ENCODE results near the gene HGD. TPM values are rescaled to one million over a fixed set of nuclear protein-coding genes. Genes with fewer than 3 reads are reported as not detected.
A peak's percentile ranks its signal among the peaks of the same experiment; 100 is the strongest.
"Not testable (repeated sequence)": the region's sequence is repeated elsewhere in the genome, so short reads cannot be mapped to it uniquely, and the experiment has no call there.

The HGD gene
- total RNA-seq, 1 donor from 2014 or later: 19.2 TPM

DNA sequence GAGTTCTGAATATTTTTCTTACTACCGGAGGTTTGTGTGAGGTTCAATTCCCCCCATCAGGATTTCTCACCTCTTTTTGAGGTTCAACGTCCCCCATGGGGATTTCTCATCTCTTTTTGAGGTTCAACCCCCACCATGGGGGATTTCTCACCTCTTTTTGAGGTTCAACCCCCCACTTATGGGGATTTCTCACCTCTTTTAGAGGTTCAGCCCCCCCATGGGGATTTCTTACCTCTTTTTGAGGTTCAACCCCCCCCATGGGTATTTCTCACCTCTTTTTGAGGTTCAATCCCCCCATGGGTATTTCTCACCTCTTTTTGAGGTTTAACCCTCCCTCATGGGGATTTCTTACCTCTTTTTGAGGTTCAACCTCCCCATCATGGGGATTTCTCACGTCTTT lies 59.6 kb downstream of the HGD start:
- TF ChIP-seq, protein P1, sequence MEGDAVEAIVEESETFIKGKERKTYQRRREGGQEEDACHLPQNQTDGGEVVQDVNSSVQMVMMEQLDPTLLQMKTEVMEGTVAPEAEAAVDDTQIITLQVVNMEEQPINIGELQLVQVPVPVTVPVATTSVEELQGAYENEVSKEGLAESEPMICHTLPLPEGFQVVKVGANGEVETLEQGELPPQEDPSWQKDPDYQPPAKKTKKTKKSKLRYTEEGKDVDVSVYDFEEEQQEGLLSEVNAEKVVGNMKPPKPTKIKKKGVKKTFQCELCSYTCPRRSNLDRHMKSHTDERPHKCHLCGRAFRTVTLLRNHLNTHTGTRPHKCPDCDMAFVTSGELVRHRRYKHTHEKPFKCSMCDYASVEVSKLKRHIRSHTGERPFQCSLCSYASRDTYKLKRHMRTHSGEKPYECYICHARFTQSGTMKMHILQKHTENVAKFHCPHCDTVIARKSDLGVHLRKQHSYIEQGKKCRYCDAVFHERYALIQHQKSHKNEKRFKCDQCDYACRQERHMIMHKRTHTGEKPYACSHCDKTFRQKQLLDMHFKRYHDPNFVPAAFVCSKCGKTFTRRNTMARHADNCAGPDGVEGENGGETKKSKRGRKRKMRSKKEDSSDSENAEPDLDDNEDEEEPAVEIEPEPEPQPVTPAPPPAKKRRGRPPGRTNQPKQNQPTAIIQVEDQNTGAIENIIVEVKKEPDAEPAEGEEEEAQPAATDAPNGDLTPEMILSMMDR (IDR thresholded peaks at IDR 0.05): no peak
- intact Hi-C loops (cut with DNase I): no loop called here

DNA sequence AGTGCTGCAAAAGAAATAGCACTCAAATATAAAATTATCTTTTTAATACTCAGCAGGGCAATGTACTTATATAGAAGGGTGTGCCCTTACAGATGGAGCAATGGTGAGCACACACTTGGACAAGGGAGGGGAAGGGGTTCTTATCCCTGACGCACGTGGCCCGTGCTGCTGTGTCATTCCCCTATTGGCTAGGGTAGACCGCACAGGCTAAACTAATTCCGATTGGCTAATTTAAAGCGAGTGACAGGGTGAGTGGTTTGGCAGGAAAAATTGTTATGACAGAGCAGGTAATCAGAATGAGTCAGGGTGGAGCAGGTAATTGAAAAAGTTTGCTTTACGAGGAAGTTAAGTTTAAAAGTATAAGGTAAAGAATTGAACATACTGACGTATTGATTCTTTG lies 65.3 kb downstream of the HGD start:
- H3K36me3 ChIP-seq; intact Hi-C loops (cut with DNase I); H3K4me3 ChIP-seq; H3K27me3 ChIP-seq; DNase-seq (ENCODE audit: low spot score in 2 of 2); H3K27ac ChIP-seq; H3K9me3 ChIP-seq; H3K4me1 ChIP-seq: not testable (repeated sequence)

More for the DNA sequence above, 59.6 kb downstream of the HGD start:
- no peaks in the 10 kb centered on the region for H3K4me1 ChIP-seq
- no peaks in the 10 kb centered on the region for H3K36me3 ChIP-seq
- no peak for DNase-seq (ENCODE audit: low spot score in 2 of 2)
- no peak overlapping the region for H3K27ac ChIP-seq
- H3K27me3 ChIP-seq: no peaks in the 10 kb centered on the region
- H3K9me3 ChIP-seq: peaks cover 0 to 7% of the 10 kb centered on the region in 2 donors
- H3K4me3 ChIP-seq: no peak overlapping the region

DNA sequence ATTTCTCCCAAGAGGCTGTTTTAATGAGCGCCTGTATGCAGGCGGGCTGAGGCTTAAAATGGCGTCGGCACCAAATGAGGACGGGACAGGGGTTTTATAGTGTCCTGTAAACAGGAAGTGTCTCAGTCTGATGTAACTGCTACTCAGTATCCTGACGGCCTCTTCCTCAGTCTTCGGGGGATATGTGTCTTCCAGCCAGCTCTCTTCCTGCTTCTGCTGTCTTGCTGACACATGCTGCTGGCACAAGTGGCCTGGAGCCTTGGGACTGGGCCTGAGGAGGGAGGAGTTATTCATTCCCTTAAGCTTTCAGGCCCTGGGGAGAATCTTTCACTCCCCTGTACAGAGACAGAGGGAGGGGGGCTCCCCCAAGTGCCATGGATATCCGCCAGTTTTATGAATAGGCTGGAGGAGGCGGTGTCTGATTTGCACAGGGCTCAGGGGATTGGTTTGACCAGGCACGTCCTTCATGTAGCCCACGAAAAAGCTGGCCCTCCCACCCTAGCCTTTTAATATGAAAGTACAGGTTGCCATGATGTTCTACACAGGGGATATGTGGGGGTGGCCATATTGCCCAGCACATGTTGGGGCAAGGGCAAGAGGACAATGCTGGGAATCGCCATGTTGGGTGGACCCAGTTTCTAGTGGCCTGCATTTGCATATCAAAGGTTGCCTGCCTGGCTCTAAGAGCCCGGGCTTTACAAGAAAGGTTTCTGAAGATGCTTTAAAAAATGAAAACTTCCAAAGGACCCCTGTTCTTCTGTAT lies 66.0 kb downstream of the HGD start:
- H3K27me3 ChIP-seq: no peaks in the 10 kb centered on the region
- no peak overlapping the region for H3K27ac ChIP-seq
- TF ChIP-seq, protein P1 (IDR thresholded peaks at IDR 0.05): no peak
- intact Hi-C loops (cut with DNase I): no loop called here
- no peaks in the 10 kb centered on the region for H3K9me3 ChIP-seq
- H3K36me3 ChIP-seq: no peaks in the 10 kb centered on the region
- no peaks in the 10 kb centered on the region for H3K4me1 ChIP-seq
- no peak overlapping the region for H3K4me3 ChIP-seq
- DNase-seq (ENCODE audit: low spot score in 2 of 2): peak; percentile 11 to 67

DNA sequence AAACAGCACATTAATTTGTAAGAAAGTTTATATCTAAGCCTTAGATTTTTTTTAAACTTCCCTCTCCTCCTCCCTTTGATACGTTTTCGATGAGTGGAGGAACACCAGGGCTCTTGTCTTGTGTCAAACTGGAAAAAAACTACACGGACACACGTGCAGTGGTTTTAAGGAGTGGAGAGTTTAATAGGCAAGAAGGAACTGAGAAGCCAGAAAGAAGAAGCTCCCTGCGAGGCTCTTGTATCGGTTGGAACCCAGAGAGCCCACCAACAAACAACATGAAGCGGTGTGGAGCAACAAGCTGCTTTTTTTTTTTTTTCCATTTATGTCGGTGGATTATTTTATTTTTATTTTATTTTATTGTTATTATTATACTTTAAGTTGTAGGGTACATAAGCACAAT lies 67.3 kb downstream of the HGD start:
- intact Hi-C loops (cut with DNase I): no loop called here
- TF ChIP-seq, protein P1 (IDR thresholded peaks at IDR 0.05): no peak
- DNase-seq (ENCODE audit: low spot score in 2 of 2): no peak
- Histone ChIP-seq H3K4me1 (no peaks in the 10 kb centered on the region), H3K9me3 (no peaks in the 10 kb centered on the region), H3K4me3 (no peak overlapping the region), H3K36me3 (no peaks in the 10 kb centered on the region), H3K27me3 (no peaks in the 10 kb centered on the region), H3K27ac (no peak overlapping the region)

DNA sequence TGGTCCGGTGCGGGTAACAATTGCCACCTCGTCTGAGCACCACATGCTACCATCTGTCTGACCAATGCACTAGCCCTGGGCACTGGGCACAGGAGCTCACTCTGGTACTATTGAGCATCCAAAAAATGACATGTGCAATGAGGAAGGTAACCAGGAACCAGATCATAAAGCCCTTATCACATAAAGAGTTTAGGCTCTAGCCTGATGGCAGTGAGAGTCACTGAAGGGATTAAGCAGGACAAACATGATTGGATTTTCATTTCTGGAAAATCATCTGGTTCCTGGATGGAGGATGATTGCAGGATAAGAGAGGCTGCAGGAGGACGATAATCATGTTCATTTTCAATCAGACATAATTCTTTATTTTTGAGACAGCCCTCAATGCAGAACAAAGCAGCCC lies 73.5 kb downstream of the HGD start:
- intact Hi-C loops (cut with DNase I): no loop called here
- peaks cover 0 to 2% of the 10 kb centered on the region in 2 donors for H3K36me3 ChIP-seq
- no peaks in the 10 kb centered on the region for H3K27me3 ChIP-seq
- H3K4me3 ChIP-seq: no peak overlapping the region
- no peak for DNase-seq (ENCODE audit: low spot score in 2 of 2)
- no peak overlapping the region for H3K27ac ChIP-seq
- TF ChIP-seq, protein P1 (IDR thresholded peaks at IDR 0.05): no peak
- H3K4me1 ChIP-seq: no peaks in the 10 kb centered on the region
- H3K9me3 ChIP-seq: no peaks in the 10 kb centered on the region

DNA sequence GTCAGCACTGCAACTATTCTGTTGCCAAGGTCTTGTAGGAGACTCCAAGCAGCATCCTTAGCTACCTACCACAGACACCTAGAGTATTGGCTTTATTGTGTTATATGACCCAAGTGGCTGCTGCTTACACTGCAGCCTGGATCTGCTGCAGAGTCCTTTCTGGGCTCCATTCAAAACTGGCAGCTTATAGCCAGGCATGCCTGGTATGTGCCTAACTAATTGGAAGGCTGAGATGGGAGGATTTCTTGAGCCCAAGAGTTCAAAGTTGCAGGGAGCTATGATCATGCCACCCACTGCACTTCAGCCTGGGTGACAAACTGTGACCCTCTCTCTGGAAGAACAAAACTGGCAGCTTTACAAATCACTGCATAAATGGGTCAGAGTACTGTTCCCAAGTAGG lies 77.3 kb downstream of the HGD start:
- no peak for DNase-seq (ENCODE audit: low spot score in 2 of 2)
- H3K4me1 ChIP-seq: no peaks in the 10 kb centered on the region
- peaks cover 0 to 30% of the 10 kb centered on the region in 2 donors for H3K36me3 ChIP-seq
- no peak overlapping the region for H3K27ac ChIP-seq
- no peak overlapping the region for H3K4me3 ChIP-seq
- no peaks in the 10 kb centered on the region for H3K27me3 ChIP-seq
- no peaks in the 10 kb centered on the region for H3K9me3 ChIP-seq
- TF ChIP-seq, protein P1 (IDR thresholded peaks at IDR 0.05): no peak
- intact Hi-C loops (cut with DNase I): no loop called here
